Measurements from ENCODE around the gene DNASE1L1.

Gene DNASE1L1

GRCh38 chrX:154436374-154436982, 27.4 kb upstream of the DNASE1L1 start:
- no peak for DNase-seq (ENCODE audit: low read depth)

- no peak for DNase-seq (ENCODE audit: low read depth)
Measured at GRCh38 chrX:154435171-154435733, 26.2 kb upstream of the DNASE1L1 start.

GRCh38 chrX:154434394-154435168, 25.5 kb upstream of the DNASE1L1 start:
- DNase-seq (ENCODE audit: low read depth), result no peak

GRCh38 chrX:154433605-154434004, 24.6 kb upstream of the DNASE1L1 start:
- DNase-seq (ENCODE audit: low read depth), result no peak

GRCh38 chrX:154432210-154432609, 23.2 kb upstream of the DNASE1L1 start:
- no peak for DNase-seq (ENCODE audit: low read depth)

GRCh38 chrX:154431341-154431740, 22.3 kb upstream of the DNASE1L1 start:
- no peak for DNase-seq (ENCODE audit: low read depth)

GRCh38 chrX:154430916-154431315, 21.9 kb upstream of the DNASE1L1 start:
- DNase-seq (ENCODE audit: low read depth), result no peak

GRCh38 chrX:154430479-154430878, 21.4 kb upstream of the DNASE1L1 start:
- DNase-seq (ENCODE audit: low read depth), result no peak

GRCh38 chrX:154429711-154430110, 20.7 kb upstream of the DNASE1L1 start:
- DNase-seq (ENCODE audit: low read depth), result no peak

GRCh38 chrX:154428176-154429171, 19.4 kb upstream of the DNASE1L1 start, which contains the start of gene ATP6AP1:
TSS of gene ATP6AP1 (plus strand) at chrX:154428677. CDS start at chrX:154428693, 16 bp downstream.
- DNase-seq (ENCODE audit: low read depth), result peak; percentile 55

GRCh38 chrX:154426916-154427770, 18.1 kb upstream of the DNASE1L1 start:
- DNase-seq (ENCODE audit: low read depth), result no peak

GRCh38 chrX:154420402-154420756, 11.3 kb upstream of the DNASE1L1 start:
- no peak for DNase-seq (ENCODE audit: low read depth)

- DNase-seq (ENCODE audit: low read depth), result no peak
Measured at GRCh38 chrX:154419688-154420401, 10.8 kb upstream of the DNASE1L1 start.

- no peak for DNase-seq (ENCODE audit: low read depth)
Measured at GRCh38 chrX:154419189-154419588, 10.1 kb upstream of the DNASE1L1 start.

- DNase-seq (ENCODE audit: low read depth), result no peak
Measured at GRCh38 chrX:154417157-154417556, 8.1 kb upstream of the DNASE1L1 start.

- no peak for DNase-seq (ENCODE audit: low read depth)
Measured at GRCh38 chrX:154413142-154413541, 4.1 kb upstream of the DNASE1L1 start.

- DNase-seq (ENCODE audit: low read depth), result no peak
Measured at GRCh38 chrX:154412468-154412867, 3.4 kb upstream of the DNASE1L1 start.

- no peak for DNase-seq (ENCODE audit: low read depth)
Measured at GRCh38 chrX:154411981-154412340, 2.9 kb upstream of the DNASE1L1 start.

GRCh38 chrX:154408659-154409221, 314 bp downstream of the DNASE1L1 start:
- no peak for DNase-seq (ENCODE audit: low read depth)

- DNase-seq (ENCODE audit: low read depth), result no peak
Measured at GRCh38 chrX:154404625-154405192, 4.3 kb downstream of the DNASE1L1 start.
